ENCODE results near the gene KCNAB2.
"Not testable (repeated sequence)": the region's sequence is repeated elsewhere in the genome, so short reads cannot be mapped to it uniquely, and the experiment has no call there.

KCNAB2 gene

DNA sequence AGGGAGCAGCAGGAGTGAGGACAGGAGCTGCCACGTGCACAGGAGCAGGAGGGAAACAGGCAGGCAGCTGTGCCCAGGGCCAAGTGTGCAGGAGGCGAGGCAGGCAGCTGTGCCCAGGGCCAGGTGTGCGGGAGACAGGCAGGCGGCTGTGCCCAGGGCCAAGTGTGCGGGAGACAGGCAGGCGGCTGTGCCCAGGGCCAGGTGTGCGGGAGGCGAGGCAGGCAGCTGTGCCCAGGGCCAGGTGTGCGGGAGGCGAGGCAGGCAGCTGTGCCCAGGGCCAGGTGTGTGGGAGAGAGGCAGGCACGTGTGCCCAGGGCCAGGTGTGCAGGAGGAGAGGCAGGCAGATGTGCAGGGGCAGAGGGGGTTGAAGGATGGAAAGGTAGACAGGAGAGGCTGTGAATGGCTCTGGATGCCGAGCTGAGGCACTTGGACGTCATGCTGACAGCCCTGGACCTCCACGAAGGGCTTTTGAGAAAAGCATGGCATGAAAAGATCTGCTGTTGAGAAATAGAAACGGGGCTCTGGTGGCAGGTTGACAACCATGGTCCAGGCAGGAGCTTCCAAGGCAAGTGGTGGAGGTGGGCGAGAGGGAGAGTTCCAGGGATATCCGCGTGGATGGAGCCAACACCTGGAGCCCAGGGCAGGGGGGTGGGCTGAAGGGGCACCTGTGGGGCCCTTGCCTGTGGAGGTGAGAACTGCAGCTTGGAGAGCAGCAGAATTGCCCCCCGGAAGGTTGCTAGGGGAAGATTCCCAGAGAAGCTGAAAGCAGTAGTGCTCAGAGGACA, 34.3 kb upstream of the KCNAB2 start:
- no peak for DNase-seq

DNA sequence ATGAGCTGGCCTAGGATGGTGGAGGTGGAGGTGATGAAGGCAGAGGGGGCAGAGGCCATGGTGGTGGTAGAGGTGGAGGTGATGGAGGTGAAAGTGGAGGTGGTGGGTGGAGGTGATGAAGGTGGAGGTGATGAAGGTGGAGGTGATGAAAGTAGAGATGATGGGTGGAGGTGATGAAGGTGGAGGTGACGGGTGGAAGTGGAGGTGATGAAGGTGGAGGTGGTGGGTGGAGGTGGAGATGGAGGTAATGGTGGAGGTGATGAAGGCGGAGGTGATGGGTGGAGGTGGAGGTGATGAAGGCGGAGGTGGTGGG, 33.8 kb upstream of the KCNAB2 start:
- DNase-seq, result no peak

DNA sequence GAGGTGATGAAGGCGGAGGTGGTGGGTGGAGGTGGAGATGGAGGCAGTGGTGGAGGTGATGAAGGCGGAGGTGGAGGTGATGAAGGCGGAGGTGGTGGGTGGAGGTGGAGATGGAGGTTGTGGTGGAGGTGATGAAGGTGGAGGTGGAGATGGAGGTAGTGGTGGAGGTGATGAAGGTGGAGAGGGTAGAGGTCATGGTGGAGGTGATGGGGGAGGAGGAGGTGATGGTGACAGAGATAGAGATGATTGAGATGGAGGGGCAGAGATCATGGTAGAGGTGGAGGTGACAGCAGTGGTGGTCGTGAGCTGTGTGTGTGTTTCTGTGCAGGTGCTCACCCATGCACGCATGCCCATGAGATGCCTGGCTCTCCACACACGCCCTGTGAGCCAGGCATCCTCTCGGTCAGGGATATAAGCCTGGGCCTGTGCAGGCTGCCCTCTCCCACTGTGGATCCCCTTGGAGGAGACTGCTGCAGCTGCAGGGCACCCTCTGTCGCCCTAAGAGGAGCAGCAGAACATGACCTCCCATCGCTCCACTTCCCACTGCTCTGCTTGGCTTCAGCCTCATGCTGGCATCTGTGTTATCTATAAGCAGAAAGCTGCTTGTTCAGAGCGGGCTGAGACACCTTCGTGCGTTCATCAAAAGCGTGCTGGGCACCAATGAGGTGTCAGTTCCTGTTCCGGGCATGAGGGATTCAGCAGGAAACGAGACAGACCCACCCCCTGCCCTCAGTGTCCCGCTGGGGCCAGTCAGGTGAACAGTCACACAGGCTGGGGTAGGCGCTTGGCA, 33.0 kb upstream of the KCNAB2 start:
- no peak for DNase-seq

DNA sequence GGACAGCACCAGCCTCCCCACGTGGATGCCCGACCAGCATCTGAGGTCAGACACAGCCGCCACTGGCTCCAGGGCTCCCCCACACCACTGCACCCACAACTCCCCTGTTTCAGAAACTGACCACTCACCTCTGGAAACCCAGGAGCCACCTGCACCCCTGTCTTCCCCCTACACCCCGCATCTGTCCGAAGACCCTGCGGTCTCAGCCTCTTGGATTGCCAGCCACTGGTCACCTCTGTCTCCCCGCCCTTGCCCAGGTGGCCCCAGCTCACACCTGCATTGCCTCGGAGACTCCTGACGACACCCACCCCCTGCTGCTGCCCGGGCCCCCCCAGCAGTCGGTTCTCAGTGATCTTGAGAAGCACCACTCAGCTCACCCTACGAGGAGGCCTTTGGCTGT, 32.2 kb upstream of the KCNAB2 start:
- DNase-seq, result no peak

DNA sequence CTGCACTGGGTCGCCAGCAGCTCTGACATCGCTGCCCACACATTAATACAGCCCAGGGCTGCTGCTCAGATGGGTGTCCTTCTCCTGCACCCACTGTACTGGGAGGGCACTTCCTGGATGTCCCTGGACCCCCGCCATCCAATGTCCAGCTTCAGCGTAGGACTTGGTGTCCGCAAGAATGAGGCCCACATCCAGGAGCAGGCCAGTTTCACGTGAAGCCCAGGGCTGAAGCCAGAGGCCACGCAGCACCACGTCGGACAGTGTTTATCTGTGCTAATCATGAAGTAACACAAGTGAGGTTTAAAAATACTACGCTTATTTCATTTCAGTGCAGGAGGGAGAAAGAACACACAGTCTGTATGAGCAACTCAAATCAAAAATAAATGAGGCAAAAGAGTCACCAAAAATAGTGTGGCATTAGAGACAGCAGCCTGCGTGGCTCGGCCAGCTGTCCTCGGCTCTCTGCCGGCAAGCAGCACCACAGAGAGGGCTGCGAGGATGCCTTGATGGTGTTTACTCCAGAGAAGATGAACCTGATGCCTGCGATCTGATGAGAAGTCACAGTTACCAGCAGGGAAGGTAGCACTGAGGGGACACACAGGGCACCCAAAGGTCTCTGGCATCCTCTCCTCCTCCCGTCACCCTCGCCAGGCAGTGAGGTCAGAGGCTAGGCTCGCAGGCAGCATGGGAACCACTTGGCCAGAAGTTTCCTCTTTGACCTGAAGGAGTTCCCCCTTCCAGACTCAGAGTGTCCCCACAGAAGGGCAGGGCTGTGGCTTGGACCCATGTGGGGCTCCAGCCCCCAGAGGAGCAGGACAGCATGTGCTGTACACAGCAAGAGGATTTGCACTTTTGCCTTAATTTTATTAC, 31.3 kb upstream of the KCNAB2 start:
- no peak for DNase-seq

DNA sequence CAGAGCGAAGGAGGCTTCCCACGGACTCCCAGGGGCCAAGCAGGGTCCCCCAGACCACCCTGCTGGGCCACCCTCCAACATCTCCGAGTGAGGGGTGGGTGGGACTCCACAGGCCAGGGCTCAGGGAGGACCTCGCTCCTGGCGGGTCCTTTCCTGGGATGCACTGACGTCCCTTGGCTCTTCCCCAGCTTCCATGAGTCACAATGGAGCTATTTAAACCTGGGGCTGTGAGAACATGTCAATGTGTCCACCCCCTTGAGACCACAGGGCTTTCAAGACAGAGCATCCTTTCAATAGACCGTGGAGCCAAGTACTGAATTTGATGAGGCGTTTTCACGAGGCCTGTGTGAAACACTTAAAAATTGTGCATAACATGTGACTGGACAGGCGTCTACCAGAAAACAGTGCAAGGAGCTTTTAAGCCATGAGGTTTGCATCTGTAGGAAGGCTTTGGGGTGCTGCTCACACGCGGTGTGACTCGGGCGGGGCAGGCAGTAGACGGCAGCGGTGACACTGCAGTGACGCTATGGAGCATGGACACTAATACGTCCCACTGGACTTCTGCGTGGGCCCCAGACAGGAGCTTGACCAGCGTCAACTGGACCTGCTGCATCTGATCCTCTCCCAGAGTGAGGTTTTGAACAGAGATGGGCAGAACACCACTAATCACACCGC, 29.4 kb upstream of the KCNAB2 start:
- DNase-seq, result no peak

DNA sequence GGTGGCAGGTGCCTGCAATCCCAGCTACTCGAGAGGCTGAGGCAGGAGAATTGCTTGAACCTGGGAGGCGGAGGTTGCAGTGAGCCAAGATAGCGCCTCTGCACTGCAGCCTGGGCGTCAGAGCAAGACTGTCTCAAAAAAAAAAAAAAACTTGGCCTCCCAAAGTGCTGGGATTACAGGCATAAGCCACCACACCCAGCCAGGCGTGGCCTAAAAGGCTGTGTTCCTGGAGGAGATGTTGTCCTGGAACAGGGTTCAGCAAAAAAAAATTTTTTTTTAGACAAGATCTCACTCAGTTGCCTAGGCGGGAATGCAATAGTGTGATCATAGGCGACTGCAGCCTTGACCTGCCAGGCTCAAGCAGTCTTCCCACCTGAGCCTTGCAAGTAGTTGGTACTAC, 28.0 kb upstream of the KCNAB2 start:
- not testable (repeated sequence) for DNase-seq

DNA sequence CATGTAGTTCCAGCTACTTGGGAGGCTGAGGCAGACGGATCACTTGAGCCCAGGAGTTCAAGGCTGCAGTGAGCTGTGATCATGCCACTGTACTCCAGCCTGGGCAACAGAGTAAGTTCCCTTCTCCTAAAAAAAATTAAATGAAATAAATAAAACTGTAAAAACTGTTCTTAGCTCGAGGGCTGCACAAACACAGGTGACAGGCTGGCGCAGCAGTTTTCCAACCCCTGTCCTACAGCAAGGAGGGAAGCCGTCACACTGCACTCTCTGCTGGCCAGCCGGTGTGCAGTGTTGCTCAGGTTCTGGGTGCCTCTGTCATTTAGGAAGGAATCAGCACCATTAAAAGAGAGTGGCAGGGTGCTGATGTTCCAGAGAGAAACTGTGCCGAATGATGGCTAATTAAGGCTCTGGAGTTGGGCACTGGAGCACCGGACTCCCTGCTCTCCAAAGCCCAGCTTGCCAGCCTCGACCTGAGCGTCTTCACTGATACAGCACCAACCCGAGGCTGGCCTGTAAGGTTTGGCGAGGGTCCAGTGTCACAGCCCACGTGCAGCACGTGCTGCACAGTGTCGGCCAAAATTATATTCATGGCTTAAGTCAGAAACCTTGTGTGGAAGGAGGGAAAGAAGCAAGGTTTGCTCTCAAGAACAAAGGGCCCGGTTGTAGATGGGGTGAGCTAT, 26.4 kb upstream of the KCNAB2 start:
- DNase-seq, result no peak

DNA sequence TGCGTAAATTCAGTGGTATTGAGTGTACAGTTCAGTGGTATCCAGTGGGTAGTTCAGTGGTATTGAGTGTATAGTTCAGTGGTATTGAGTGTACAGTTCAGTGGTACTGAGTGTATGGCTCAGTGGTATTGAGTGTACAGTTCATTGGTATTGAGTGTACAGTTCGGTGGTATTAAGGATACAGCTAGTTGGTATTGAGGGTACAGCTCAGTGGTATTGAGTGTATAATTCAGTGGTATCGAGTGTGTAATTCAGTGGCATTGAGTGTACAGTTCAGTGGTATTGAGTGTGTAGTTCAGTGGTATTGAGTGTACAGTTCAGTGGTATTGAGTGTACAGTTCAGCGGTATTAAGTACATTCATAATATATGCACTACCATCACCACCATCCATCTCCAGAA, 23.5 kb upstream of the KCNAB2 start:
- no peak for DNase-seq

DNA sequence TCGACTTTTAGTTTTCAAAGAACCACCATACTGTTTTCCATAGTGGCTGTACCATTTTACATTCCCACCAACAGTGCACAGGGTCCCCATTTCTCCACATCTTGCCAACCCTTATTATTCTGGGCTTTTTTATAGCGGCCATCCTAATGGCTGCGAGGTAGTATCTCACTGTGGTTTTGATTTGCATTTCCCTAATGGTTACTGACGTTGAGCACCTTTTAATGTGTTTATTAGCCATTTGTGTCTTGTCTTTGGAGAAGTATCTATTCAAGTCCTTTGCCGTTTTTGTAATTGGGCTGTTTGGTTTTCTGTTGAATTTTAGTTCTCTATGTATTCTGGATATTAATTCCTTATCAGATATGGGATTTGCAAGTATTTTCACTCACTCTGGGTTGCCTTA, 22.3 kb upstream of the KCNAB2 start:
- DNase-seq, result no peak

DNA sequence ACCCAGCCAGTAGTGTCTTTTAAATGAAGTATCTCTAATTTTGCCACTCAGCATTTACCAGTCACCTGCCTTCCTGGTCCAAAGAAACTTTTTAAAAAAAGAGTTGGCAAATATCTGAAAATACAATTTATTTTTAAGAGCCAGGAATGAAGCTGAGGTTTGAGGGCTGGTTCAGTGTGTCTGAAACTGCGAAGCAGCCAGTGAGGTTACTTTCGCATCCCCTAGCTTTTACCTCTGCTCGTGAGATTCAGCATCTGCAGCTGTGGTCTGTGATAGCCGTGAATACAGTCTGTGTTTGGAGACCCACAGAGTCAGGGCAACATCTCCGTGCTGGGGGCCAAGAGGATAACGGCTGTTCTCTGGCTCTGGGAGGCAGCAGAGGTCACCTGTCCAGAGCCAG, 21.3 kb upstream of the KCNAB2 start:
- no peak for DNase-seq

DNA sequence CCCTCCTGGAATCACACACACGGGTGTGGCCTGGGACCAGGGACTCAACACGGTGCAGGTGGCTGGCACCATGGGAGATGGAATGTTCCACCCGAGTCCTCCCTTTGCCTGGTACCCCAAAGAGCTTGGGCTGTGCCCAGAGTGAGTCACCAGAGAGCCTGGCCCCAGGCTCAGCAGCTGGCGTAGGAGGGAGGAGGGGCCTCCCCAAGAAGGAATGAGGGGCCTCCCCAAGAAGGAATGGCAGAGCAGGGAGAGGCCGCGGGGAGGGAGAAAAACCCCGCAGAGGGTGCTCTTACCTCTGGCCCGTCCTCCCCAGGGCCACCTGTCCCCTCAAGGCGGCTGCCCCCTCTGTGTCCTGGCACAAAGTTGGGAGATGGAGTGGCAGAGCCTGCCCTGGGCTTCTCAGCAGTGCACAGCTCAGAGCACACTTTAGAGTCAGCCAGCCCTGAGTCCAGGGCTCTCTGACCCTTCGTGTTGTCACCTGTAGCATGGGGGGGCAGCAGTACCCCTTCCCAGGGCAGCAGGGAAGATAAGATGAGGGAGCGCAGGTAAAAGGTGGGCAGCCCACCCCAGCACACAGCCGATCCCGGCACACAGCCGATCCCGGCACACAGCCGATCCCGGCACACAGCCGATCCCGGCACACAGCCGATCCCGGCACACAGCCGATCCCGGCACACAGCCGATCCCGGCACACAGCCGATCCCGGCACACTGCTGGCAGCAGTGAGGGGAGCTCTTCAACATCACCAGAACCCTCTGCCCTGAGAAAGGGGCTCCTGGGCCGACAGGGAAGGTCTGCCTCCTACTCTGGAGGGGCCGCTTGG, 20.2 kb upstream of the KCNAB2 start:
- DNase-seq, result no peak

DNA sequence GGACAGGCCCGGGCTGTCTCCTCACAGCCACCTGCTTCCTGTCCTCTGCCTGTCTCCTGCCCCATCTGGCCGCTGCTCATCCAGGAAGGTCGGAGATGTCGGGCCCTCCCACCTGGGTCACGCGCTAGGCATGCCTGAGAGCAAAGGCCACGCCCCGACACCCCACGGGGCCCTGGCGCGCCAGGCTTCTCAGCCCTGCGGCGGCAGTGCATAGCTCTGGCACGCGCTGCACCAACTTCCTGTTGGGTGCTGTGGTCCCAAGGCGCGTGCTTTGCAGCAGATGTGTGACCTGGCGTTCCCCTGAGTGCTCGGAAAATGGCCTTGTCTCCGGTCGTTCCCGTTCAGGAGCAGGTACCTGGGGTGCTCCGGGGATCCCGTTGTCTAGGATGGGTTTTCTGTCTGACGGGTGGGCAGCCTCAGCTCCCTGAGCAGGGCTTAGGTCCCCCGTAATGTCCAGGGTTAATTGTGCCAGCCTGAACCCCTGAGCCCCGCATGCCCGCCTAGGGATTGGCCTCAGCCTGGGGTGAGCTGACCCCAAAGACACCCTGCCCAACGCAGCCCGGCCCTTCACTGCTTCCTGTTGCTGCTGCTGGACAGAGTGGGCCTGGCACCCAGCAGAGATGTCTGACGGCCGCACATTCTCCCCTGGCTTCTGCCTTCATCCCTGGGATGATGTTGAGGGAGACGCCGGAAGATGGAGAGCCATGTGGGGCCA, 19.4 kb upstream of the KCNAB2 start:
- no peak for DNase-seq

DNA sequence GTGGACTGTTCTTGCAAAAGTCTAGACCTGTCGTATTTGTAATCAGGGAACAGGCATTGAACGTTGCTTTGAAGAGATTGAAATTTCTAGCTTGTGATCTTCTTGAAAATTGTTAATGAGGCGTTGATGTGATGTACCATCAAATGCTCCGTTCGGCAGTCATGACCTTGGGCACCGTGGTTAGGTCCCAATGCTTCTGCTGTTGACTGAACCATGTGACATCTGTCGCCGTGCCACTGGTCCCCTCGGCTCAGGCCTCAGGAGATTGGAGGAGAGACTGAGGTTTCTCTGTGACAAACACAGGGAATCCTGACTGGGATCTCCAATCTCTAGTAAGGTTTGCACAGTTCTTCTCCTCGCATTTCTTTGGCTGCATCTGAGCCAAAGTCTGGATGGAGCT, 18.1 kb upstream of the KCNAB2 start:
- no peak for DNase-seq

DNA sequence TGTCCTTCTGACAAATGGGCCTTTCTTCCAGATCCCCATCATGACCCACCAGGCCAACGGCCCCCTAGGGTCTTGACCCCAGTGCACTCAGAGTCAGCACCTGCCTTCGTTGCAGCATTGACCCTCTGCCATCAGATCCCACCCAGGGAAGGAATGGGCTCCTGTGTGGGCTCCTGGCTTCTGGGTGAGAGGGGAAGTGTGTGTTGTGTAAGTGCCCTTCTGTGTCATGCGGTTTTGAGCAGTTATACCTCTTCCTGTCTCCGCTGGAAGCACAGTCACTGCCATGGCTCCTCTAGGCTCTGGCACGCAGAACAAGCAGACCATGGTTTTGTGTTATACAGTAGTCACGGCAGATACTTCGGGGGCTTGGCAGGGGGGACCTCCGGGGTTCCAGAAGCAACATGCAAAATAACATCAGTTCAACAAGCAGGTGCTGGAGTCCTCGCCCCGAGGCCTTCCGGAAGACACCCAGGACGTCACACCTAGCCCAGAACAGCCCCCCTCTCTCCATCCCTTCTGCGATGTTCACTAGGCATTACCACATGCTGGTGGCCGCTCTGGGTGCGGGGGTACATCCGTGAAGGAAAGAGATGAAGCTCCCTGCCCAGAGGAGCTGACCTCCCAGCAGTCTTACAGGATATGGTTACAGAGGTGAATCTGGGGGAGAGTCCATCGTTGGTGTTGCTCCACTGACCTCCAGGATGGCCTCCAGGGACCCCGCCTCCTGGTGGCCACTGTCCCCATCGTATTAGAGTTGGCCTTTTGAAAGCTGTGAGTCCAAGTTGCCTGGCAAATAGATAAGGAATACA, 17.4 kb upstream of the KCNAB2 start:
- no peak for DNase-seq

DNA sequence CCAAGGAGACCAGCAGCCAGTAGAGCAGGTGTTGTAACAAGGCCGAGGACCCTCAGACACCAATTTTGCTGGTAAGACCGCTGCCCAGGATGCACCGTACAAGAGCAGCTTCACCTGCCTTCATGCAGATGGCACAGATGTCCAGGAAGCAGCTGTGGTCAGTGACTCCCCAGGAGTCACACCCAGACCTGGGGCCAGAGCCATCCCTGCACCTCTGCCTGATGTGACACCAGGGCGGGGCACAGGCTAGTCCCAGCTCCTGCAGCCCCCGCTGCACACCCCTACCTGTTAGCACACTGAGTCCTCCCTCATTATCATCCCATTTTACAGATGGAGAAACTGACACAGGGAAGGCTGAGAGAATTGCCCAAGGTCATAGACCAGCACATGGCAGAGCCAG, 16.3 kb upstream of the KCNAB2 start:
- DNase-seq, result no peak

DNA sequence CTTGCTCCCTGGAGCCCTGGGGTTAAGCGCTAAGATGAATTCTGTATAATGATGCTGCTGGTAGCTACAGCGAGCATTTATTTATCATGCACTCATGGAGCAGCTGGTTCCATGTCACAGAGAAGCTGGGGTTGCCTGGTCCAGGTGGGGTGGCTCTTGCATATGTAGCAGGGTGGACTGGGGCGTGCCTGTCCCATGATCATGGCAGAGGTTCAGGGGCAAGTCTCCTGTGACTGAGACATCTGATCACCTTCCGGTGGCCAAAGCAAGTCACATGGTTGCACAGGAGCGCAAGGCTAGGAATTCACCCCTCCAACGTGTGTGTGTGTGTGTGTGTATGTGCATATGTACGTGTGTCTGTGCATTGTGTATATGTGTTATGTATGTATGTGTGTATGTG, 15.6 kb upstream of the KCNAB2 start:
- DNase-seq, result no peak

DNA sequence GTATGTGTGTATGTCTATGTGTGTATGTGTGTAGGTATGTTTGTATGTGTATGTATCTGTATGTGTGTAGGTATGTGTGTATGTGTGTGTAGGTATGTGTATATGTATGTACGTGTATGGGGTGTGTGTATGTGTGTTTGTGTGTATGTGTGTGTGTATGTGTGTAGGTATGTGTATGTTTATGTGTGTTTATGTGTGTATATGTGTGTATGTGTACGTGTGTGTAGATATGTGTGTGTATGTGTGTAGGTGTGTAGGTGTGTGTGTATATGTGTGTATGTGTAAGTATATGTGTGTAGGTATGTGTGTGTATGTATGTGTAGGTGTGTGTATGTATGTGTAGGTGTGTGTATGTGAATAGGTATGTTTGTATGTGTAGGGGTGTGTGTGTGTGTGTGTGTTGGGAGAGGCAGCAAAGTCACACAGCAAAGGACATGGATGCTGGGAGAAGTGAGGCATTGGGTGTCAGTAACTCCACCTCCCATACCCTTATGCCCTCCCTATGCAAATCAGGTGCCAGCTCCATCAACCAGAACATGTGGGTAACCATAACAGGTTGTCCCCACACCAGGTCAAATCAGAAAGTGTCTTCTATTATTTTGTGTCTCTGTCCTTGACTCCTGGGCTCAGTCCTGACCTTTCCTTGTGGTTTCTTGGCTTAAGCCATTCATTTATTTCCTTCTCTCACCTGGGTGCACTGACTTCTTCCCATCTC, 15.0 kb upstream of the KCNAB2 start:
- no peak for DNase-seq

DNA sequence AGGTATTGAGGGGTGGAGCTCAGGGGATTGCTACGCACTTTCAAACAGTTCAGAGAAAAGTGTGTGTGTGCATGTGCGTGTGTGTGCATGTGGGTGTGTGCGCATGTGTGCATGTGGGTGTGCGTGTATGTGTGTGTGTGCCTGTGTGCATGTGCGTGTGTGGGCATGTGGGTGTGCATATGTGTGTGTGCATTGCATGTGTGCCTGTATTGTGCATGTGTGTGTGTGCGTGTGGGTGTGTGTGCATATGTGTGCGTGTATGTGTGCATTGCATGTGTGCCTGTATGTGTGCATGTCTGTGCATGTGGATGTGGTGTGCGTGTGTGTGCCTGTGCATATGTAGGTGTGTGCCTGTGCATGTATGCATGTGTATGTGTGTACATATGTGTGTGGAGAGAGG, 12.6 kb upstream of the KCNAB2 start:
- DNase-seq, result no peak
